ENCODE measurements around the gene FANCL. TPM values are rescaled to one million over a fixed set of nuclear protein-coding genes. Genes with fewer than 3 reads are reported as not detected.

The FANCL gene
- total RNA-seq, 1 experiment from 2014 or later, result 34.5 TPM

DNA sequence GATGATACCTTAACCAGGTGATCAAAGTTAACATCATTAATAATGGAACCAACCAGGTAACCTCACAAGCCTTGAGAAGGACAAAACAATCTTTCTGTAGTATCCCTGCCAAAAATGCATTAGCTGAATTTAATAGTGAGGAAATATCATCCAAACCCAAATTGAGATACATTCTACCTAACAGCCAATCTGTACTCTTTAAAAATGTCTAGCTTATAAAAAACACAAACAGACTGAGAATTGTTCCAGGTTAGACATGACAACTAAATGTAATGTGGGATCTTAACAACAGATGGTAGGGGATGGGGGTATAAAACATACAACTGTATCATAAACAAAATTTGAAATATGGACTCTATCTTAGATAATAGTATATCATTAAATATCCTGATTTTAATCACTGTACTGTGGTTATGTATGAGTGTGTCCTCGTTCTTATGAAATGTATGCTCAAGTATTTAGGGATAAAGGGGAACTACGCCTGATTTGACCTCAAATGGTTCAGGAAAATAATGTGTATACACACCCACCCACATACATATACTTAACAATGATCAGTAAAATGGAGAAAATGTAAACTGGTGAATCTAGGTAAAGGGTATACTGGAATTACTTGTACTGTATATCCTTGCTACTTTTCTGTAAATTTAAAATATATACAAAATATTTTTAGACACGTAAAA is 1.7 kb downstream of the FANCL start:
- CTCF ChIA-PET, result no interaction called here
- H3K79me2 ChIP-seq (ENCODE audit: insufficient read depth, low read length), result peaks cover 68% of the 10 kb centered on the region
- H3K36me3 ChIP-seq (ENCODE audit: control insufficient read depth in 1 of 2, insufficient read depth in 2 of 2, low read length in 2 of 2), result peaks cover 0 to 4% of the 10 kb centered on the region in 2 experiments; a peak in 1 of 4 replicates
- ATAC-seq (no peak), DNase-seq (ENCODE audit: low read depth, low spot score) (no peak)
- TF ChIP-seq TCF7L2 (IDR thresholded peaks at IDR 0.05; ENCODE audit: borderline replicate concordance, extremely low read depth, insufficient read depth, insufficient read length) (no peak), ZFX (IDR thresholded peaks at IDR 0.05) (no peak), EZH2 (IDR thresholded peaks at IDR 0.05) (no peak), FOSL1 (IDR thresholded peaks at IDR 0.05; ENCODE audit: low read depth) (no peak), JUND (IDR thresholded peaks at IDR 0.05) (no peak), SIN3A (IDR thresholded peaks at IDR 0.05; ENCODE audit: low read depth) (no peak), SRF (IDR thresholded peaks at IDR 0.05; ENCODE audit: low read depth) (no peak), RAD21 (IDR thresholded peaks at IDR 0.05; ENCODE audit: low read depth) (no peak), CBX3 (IDR thresholded peaks at IDR 0.05; ENCODE audit: low read depth) (no peak), SP1 (IDR thresholded peaks at IDR 0.05; ENCODE audit: low read depth) (no peak), EGR1 (IDR thresholded peaks at IDR 0.05; ENCODE audit: low read depth) (no peak), EZH2phosphoT487 (IDR thresholded peaks at IDR 0.05; ENCODE audit: borderline replicate concordance) (no peak), ELF1 (IDR thresholded peaks at IDR 0.05; ENCODE audit: borderline replicate concordance, low read depth) (no peak), POLR2AphosphoS5 (IDR thresholded peaks at IDR 0.05; ENCODE audit: low read depth, low read length) (no peak), POLR2A (IDR thresholded peaks at IDR 0.05; ENCODE audit: borderline replicate concordance, extremely low read depth, insufficient read depth, insufficient read length) (no peak), ATF3 (IDR thresholded peaks at IDR 0.05) (no peak)
- TF ChIP-seq, protein P1, sequence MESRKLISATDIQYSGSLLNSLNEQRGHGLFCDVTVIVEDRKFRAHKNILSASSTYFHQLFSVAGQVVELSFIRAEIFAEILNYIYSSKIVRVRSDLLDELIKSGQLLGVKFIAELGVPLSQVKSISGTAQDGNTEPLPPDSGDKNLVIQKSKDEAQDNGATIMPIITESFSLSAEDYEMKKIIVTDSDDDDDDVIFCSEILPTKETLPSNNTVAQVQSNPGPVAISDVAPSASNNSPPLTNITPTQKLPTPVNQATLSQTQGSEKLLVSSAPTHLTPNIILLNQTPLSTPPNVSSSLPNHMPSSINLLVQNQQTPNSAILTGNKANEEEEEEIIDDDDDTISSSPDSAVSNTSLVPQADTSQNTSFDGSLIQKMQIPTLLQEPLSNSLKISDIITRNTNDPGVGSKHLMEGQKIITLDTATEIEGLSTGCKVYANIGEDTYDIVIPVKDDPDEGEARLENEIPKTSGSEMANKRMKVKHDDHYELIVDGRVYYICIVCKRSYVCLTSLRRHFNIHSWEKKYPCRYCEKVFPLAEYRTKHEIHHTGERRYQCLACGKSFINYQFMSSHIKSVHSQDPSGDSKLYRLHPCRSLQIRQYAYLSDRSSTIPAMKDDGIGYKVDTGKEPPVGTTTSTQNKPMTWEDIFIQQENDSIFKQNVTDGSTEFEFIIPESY (IDR thresholded peaks at IDR 0.05; ENCODE audit: extremely low read depth, insufficient replicate concordance, low read length), result no peak
- TF ChIP-seq, protein P2, sequence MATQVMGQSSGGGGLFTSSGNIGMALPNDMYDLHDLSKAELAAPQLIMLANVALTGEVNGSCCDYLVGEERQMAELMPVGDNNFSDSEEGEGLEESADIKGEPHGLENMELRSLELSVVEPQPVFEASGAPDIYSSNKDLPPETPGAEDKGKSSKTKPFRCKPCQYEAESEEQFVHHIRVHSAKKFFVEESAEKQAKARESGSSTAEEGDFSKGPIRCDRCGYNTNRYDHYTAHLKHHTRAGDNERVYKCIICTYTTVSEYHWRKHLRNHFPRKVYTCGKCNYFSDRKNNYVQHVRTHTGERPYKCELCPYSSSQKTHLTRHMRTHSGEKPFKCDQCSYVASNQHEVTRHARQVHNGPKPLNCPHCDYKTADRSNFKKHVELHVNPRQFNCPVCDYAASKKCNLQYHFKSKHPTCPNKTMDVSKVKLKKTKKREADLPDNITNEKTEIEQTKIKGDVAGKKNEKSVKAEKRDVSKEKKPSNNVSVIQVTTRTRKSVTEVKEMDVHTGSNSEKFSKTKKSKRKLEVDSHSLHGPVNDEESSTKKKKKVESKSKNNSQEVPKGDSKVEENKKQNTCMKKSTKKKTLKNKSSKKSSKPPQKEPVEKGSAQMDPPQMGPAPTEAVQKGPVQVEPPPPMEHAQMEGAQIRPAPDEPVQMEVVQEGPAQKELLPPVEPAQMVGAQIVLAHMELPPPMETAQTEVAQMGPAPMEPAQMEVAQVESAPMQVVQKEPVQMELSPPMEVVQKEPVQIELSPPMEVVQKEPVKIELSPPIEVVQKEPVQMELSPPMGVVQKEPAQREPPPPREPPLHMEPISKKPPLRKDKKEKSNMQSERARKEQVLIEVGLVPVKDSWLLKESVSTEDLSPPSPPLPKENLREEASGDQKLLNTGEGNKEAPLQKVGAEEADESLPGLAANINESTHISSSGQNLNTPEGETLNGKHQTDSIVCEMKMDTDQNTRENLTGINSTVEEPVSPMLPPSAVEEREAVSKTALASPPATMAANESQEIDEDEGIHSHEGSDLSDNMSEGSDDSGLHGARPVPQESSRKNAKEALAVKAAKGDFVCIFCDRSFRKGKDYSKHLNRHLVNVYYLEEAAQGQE (IDR thresholded peaks at IDR 0.05; ENCODE audit: low read depth), result no peak
- TF ChIP-seq, protein P3, sequence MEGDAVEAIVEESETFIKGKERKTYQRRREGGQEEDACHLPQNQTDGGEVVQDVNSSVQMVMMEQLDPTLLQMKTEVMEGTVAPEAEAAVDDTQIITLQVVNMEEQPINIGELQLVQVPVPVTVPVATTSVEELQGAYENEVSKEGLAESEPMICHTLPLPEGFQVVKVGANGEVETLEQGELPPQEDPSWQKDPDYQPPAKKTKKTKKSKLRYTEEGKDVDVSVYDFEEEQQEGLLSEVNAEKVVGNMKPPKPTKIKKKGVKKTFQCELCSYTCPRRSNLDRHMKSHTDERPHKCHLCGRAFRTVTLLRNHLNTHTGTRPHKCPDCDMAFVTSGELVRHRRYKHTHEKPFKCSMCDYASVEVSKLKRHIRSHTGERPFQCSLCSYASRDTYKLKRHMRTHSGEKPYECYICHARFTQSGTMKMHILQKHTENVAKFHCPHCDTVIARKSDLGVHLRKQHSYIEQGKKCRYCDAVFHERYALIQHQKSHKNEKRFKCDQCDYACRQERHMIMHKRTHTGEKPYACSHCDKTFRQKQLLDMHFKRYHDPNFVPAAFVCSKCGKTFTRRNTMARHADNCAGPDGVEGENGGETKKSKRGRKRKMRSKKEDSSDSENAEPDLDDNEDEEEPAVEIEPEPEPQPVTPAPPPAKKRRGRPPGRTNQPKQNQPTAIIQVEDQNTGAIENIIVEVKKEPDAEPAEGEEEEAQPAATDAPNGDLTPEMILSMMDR (IDR thresholded peaks at IDR 0.05 in 2 of 3, conservative IDR thresholded peaks at IDR 0.05 in 1 of 3; ENCODE audit: borderline replicate concordance in 1 of 3, insufficient read depth in 1 of 3, low read depth in 2 of 3, low read length in 2 of 3), result no peak
- BruUV-seq (replicated peaks), result no TSS peak
- peaks cover 13 to 18% of the 10 kb centered on the region in 2 experiments; a peak in 3 of 4 replicates for H3K4me1 ChIP-seq (ENCODE audit: control insufficient read depth in 1 of 2, insufficient read depth in 2 of 2, low read length in 2 of 2)
- no peak overlapping the region for H3K9ac ChIP-seq (ENCODE audit: low read length)
- 0 out of 2 replicates have a peak, but pooled peaks cover 3% of the 10 kb centered on the region for H3K9me2 ChIP-seq (ENCODE audit: insufficient read depth)
- H3K27me3 ChIP-seq (ENCODE audit: insufficient read depth, low read length), result no peaks in the 10 kb centered on the region
- no peaks in the 10 kb centered on the region for H3K9me3 ChIP-seq (ENCODE audit: control insufficient read depth in 1 of 2, insufficient read depth in 1 of 2, low read depth in 1 of 2, low read length in 2 of 2)
- no peak overlapping the region for H2AFZ ChIP-seq (ENCODE audit: low read depth, low read length, poor library complexity, severe bottlenecking)
- intact Hi-C loops (cut with micrococcal nuclease), result no loop called here
- H3K4me3 ChIP-seq (replicated peaks in 1 of 2; ENCODE audit: low read depth in 1 of 2, low read length in 2 of 2), result no peak overlapping the region
- H3K27ac ChIP-seq (ENCODE audit: low read depth, low read length), result no peak overlapping the region
- RAD21 ChIA-PET (ENCODE audit: low non-redundant PET in 1 of 2, low total read pairs in 2 of 2, uncharacterized antibody in 2 of 2, unreplicated experiment in 2 of 2), result no interaction called here
- H3K4me2 ChIP-seq (ENCODE audit: low read length), result peak overlapping the region; percentile 75; the same call in 1 of the 2 replicates
- H4K20me1 ChIP-seq (ENCODE audit: insufficient read depth), result peaks cover 15% of the 10 kb centered on the region; the same call in 1 of the 2 replicates
- POLR2A ChIA-PET, result no interaction called here
